H1 (cell line): ENCODE data around the gene MRPL41. TPM values are rescaled to one million over a fixed set of nuclear protein-coding genes. Genes with fewer than 3 reads are reported as not detected.

Experiments used
- CTCF ChIA-PET: fragments of 300-600 bp; sonication (Branson Sonifier 250); formaldehyde crosslinking; loops from one replicate; lab custom pipeline; 2021; ENCODE audit not compliant: partially characterized antibody; lab: Charles Lee
- POLR2A ChIA-PET: fragments of 300-600 bp; sonication (Branson Sonifier 250); formaldehyde crosslinking; loops from one replicate; lab custom pipeline; 2021; ENCODE audit warnings: inconsistent platforms; ENCODE audit not compliant: partially characterized antibody; lab: Charles Lee
- DNase-seq, 2 experiments: peaks; one replicate each; pipeline versions ENCODE4 v3.0.0 to v3.0.0-alpha.2; 2010 to 2022; ENCODE audit warnings: low spot score in 2 of 2, low read depth in 1 of 2, mixed read lengths in 1 of 2
- FAIRE-seq: peaks from 2 replicates; lab custom pipeline; 2011; peaks lifted over from hg19 to GRCh38; lab: Jason Lieb, UNC
- H2AFZ ChIP-seq: 2 replicates; pipeline ENCODE4 v1.8.1; 2012; ENCODE audit warnings: low read length, inconsistent platforms
- H2AK5ac ChIP-seq: 2 replicates; pipeline ENCODE4 v1.6.1; 2013; ENCODE audit warnings: low read depth, low read length
- H2BK120ac ChIP-seq: replicated peaks from 2 replicates; pipeline ENCODE3; 2013; ENCODE audit warnings: low read depth, low read length, inconsistent platforms
- H2BK12ac ChIP-seq: 2 replicates; pipeline ENCODE4 v1.6.1; 2013; ENCODE audit warnings: low read depth, low read length
- H2BK15ac ChIP-seq: 2 replicates; pipeline ENCODE4 v1.6.1; 2013; ENCODE audit warnings: low read length
- H2BK20ac ChIP-seq: 2 replicates; pipeline ENCODE4 v1.6.1; 2013; ENCODE audit warnings: low read length
- H2BK5ac ChIP-seq: 2 replicates; pipeline ENCODE4 v1.6.1; 2013; ENCODE audit warnings: low read depth, low read length
- H3K14ac ChIP-seq: 2 replicates; pipeline ENCODE4 v1.6.1; 2013; ENCODE audit warnings: inconsistent platforms; ENCODE audit not compliant: insufficient read length
- H3K18ac ChIP-seq: 2 replicates; pipeline ENCODE4 v1.6.1; 2013; ENCODE audit warnings: low read length; ENCODE audit errors: extremely low read depth
- H3K23ac ChIP-seq: 2 replicates; pipeline ENCODE4 v1.6.1; 2013; ENCODE audit warnings: inconsistent platforms; ENCODE audit not compliant: insufficient read length
- H3K23me2 ChIP-seq: 2 replicates; pipeline ENCODE4 v1.6.1; 2013; ENCODE audit warnings: low read depth, low read length
- H3K27ac ChIP-seq: 2 replicates; pipeline ENCODE4 v1.6.1; 2011; ENCODE audit warnings: low read depth, low read length, inconsistent platforms
- H3K27me3 ChIP-seq, 4 experiments: replicated peaks in 1 of 4; 1 replicate in 1 of 4; 2 replicates in 3 of 4; pipeline versions ENCODE4 v1.6.1 to v1.8.1; 2011 to 2013; ENCODE audit warnings: low read length in 3 of 4, mild to moderate bottlenecking in 3 of 4, inconsistent platforms in 2 of 4, mixed read lengths in 2 of 4, moderate library complexity in 1 of 4; ENCODE audit not compliant: control insufficient read depth in 3 of 4, insufficient read depth in 3 of 4; ENCODE audit errors: extremely low read depth in 1 of 4
- H3K36me3 ChIP-seq, 4 experiments: 2 replicates each; pipeline versions ENCODE4 v1.6.1 to v1.8.1; 2011 to 2013; ENCODE audit warnings: mild to moderate bottlenecking in 4 of 4, low read length in 3 of 4, moderate library complexity in 2 of 4, control low read depth in 1 of 4, inconsistent platforms in 1 of 4; ENCODE audit not compliant: insufficient read depth in 4 of 4, control insufficient read depth in 2 of 4
- H3K4ac ChIP-seq: replicated peaks from 2 replicates; pipeline ENCODE3; 2013; ENCODE audit warnings: low read length, low read depth, mixed read lengths, inconsistent platforms; ENCODE audit not compliant: insufficient read length
- H3K4me1 ChIP-seq, 4 experiments: replicated peaks in 1 of 4; 1 replicate in 1 of 4; 2 replicates in 3 of 4; pipeline versions ENCODE4 v1.6.1 to v1.8.1; 2011 to 2013; ENCODE audit warnings: low read length in 3 of 4, inconsistent platforms in 2 of 4, mixed read lengths in 1 of 4; ENCODE audit not compliant: insufficient read depth in 4 of 4, control insufficient read depth in 3 of 4
- H3K4me2 ChIP-seq, 2 experiments: 2 replicates each; pipeline versions ENCODE4 v1.6.1 to v1.8.1; 2011 to 2013; ENCODE audit warnings: low read depth in 2 of 2, low read length in 2 of 2, control low read depth in 1 of 2, inconsistent platforms in 1 of 2, mild to moderate bottlenecking in 1 of 2; ENCODE audit not compliant: insufficient read depth in 1 of 2
- H3K4me3 ChIP-seq, 4 experiments: fragments of 200-600, 300-600 bp in 1 of 4; sonication (generic), shearing (Covaris generic), sonication (Bioruptor Twin) in 1 of 4; 2 replicates each; pipeline versions ENCODE4 v1.5.1 to v1.8.1; 2011 to 2016; ENCODE audit warnings: low read length in 4 of 4, low read depth in 3 of 4, control low read depth in 2 of 4, inconsistent platforms in 2 of 4, mild to moderate bottlenecking in 2 of 4, mixed read lengths in 1 of 4, moderate library complexity in 1 of 4; ENCODE audit not compliant: insufficient read depth in 2 of 4; ENCODE audit errors: extremely low read depth in 1 of 4
- H3K56ac ChIP-seq: replicated peaks from 2 replicates; pipeline ENCODE3; 2013; ENCODE audit warnings: low read depth, mild to moderate bottlenecking, mixed read lengths, low read length, inconsistent platforms; ENCODE audit not compliant: insufficient read length
- H3K79me1 ChIP-seq: 2 replicates; pipeline ENCODE4 v1.6.1; 2013; ENCODE audit warnings: low read depth, low read length, control low read depth
- H3K79me2 ChIP-seq, 2 experiments: 2 replicates each; pipeline versions ENCODE4 v1.6.1 to v1.8.1; 2012 to 2013; ENCODE audit warnings: low read length in 2 of 2, mild to moderate bottlenecking in 2 of 2, inconsistent platforms in 1 of 2; ENCODE audit not compliant: insufficient read depth in 2 of 2, control insufficient read depth in 1 of 2
- H3K9ac ChIP-seq, 4 experiments: replicated peaks in 1 of 4; 1 replicate in 1 of 4; 2 replicates in 3 of 4; pipeline versions ENCODE4 v1.6.1 to v1.8.1; 2011 to 2013; ENCODE audit warnings: low read depth in 3 of 4, low read length in 3 of 4, control low read depth in 2 of 4, mild to moderate bottlenecking in 2 of 4, moderate library complexity in 2 of 4, inconsistent platforms in 1 of 4; ENCODE audit errors: extremely low read depth in 1 of 4
- H3K9me3 ChIP-seq, 2 experiments: 2 replicates each; pipeline versions ENCODE4 v1.6.1 to v1.8.1; 2012 to 2013; ENCODE audit warnings: mild to moderate bottlenecking in 2 of 2, moderate library complexity in 2 of 2, control low read depth in 1 of 2, inconsistent platforms in 1 of 2, low read depth in 1 of 2, low read length in 1 of 2, mixed read lengths in 1 of 2; ENCODE audit not compliant: insufficient read depth in 2 of 2
- H4K20me1 ChIP-seq, 2 experiments: replicated peaks in 1 of 2; 2 replicates each; pipeline versions ENCODE3 to v1.8.1; 2011 to 2013; ENCODE audit warnings: inconsistent platforms in 2 of 2, low read length in 2 of 2, mild to moderate bottlenecking in 1 of 2; ENCODE audit not compliant: insufficient read depth in 2 of 2, control insufficient read depth in 1 of 2
- H4K5ac ChIP-seq: 2 replicates; pipeline ENCODE4 v1.6.1; 2013; ENCODE audit warnings: low read length, low read depth, mixed read lengths, inconsistent platforms; ENCODE audit not compliant: insufficient read length
- H4K8ac ChIP-seq: 2 replicates; pipeline ENCODE4 v1.8.0; 2013; ENCODE audit warnings: mild to moderate bottlenecking, moderate library complexity, low read length, inconsistent platforms; ENCODE audit not compliant: insufficient read depth; ENCODE audit errors: extremely low read depth
- H4K91ac ChIP-seq: replicated peaks from 2 replicates; pipeline ENCODE3; 2013; ENCODE audit warnings: low read length, mixed read lengths, inconsistent platforms; ENCODE audit not compliant: insufficient read length
- ASH2L ChIP-seq: fragments of 200-600, 300-600 bp; sonication (generic); IDR thresholded peaks from one replicate; pipeline ENCODE4 v1.7.1; 2017; ENCODE audit warnings: low read length
- CBX5 ChIP-seq: fragments of 300-800, 300-1000 bp; sonication (generic); IDR thresholded peaks from 2 replicates; pipeline ENCODE4 v1.7.1; 2016; ENCODE audit warnings: antibody characterized with exemption, low read length, low read depth
- EP300 ChIP-seq, 2 experiments: IDR thresholded peaks; 1 replicate in 1 of 2; 2 replicates in 1 of 2; pipeline ENCODE4 v1.6.1; 2011 to 2012; ENCODE audit warnings: low read depth in 2 of 2, low read length in 2 of 2, mild to moderate bottlenecking in 2 of 2, borderline replicate concordance in 1 of 2, inconsistent platforms in 1 of 2, moderate library complexity in 1 of 2
- EZH2 ChIP-seq: fragments of 200-600 bp; sonication (generic); IDR thresholded peaks from 2 replicates; pipeline ENCODE4 v1.7.1; 2012; ENCODE audit warnings: low read depth, mild to moderate bottlenecking, moderate library complexity, low read length, inconsistent platforms; ENCODE audit not compliant: severe bottlenecking
- KDM1A ChIP-seq: fragments of 200-600, 300-600 bp; sonication (generic); IDR thresholded peaks from 2 replicates; pipeline ENCODE4 v1.7.1; 2016; ENCODE audit warnings: mild to moderate bottlenecking, low read length, borderline replicate concordance
- KDM5A ChIP-seq: fragments of 200-600 bp; IDR thresholded peaks from 2 replicates; pipeline ENCODE4 v1.7.1; 2012; ENCODE audit warnings: mild to moderate bottlenecking, low read length, inconsistent platforms, mixed read lengths
- NANOG ChIP-seq: IDR thresholded peaks from 2 replicates; pipeline ENCODE4 v1.6.1; 2011; ENCODE audit warnings: low read length, low read depth, mild to moderate bottlenecking, inconsistent platforms; ENCODE audit not compliant: insufficient read depth, poor library complexity, severe bottlenecking
- RBBP5 ChIP-seq: IDR thresholded peaks from 2 replicates; pipeline ENCODE4 v1.7.1; 2012; ENCODE audit warnings: low read depth, mild to moderate bottlenecking, inconsistent platforms, low read length, moderate library complexity, borderline replicate concordance
- RXRA ChIP-seq: IDR thresholded peaks from 2 replicates; pipeline ENCODE4 v1.6.1; 2011; ENCODE audit warnings: low read depth, mild to moderate bottlenecking, low read length, moderate library complexity; ENCODE audit not compliant: insufficient read depth
- SP2 ChIP-seq: IDR thresholded peaks from 2 replicates; pipeline ENCODE4 v1.6.1; 2012; ENCODE audit warnings: mild to moderate bottlenecking, low read length, inconsistent platforms
- TAF1 ChIP-seq: IDR thresholded peaks from 2 replicates; pipeline ENCODE4 v1.6.1; 2011; ENCODE audit warnings: mild to moderate bottlenecking, low read depth, low read length
- TCF12 ChIP-seq: IDR thresholded peaks from 2 replicates; pipeline ENCODE4 v1.6.1; 2011; ENCODE audit warnings: low read depth, mild to moderate bottlenecking, low read length
- polyA plus RNA-seq, 7 experiments: library from polyadenylated mRNA; depleted of rRNA in 3 of 7; stranded (reverse) in 5 of 7; unstranded in 2 of 7; fragments of >200 nt in 5 of 7; fragments of 200-250 nt in 2 of 7; gene quantifications; 1 replicate in 5 of 7; 2 replicates in 1 of 7; 4 replicates in 1 of 7; pipeline versions ENCODE4 v1.2.1 to v1.2.3, GENCODE V29; 2011 to 2013; ENCODE audit warnings: missing spikeins in 2 of 7, mixed read lengths in 2 of 7
- total RNA-seq: library from RNA; stranded (reverse); fragmentation: NEBNext Ultra II Directional; extraction: Animal tissue kit (Norgen Biotek cat#: 25700); gene quantifications from 2 replicates; pipeline ENCODE4 v1.2.1, GENCODE V29; 2021
- TF ChIP-seq, protein P1 (sequence below), 3 experiments: IDR thresholded peaks; 1 replicate in 2 of 3; 2 replicates in 1 of 3; pipeline versions ENCODE4 v1.5.1 to v1.6.1; 2011; ENCODE audit warnings: low read length in 3 of 3, mild to moderate bottlenecking in 3 of 3, inconsistent platforms in 2 of 3, low read depth in 1 of 3, moderate library complexity in 1 of 3; ENCODE audit not compliant: insufficient read depth in 1 of 3; ENCODE audit errors: control extremely low read depth in 1 of 3

MRPL41 gene
- total and polyA plus RNA-seq, 2 of the 8 experiments (the other 6 are each of a cell fraction or from before 2014, with no cell fraction given) = 47.2 to 58.1 TPM

DNA sequence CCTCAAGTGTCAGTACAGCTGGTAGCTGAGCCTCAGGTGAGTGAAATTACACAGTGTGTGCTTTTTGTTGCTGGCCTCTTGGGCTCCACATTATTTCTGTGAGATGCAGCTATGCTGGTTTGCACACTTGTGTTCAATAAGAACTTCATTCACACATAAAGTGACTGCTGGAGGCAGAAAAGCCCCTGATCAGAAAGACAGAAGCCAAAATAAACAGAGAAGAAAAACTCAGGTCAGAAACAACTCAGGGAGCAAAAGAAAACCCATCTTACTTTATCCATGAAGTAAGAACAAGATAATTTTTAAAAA lies 16.6 kb upstream of the MRPL41 start:
- H2BK15ac ChIP-seq = no peak overlapping the region
- no peaks in the 10 kb centered on the region for H3K79me2 ChIP-seq
- no peaks in the 10 kb centered on the region for H4K20me1 ChIP-seq
- H2BK120ac ChIP-seq = no peak overlapping the region
- H3K18ac ChIP-seq = no peak overlapping the region
- peak overlapping the region; percentile 96 for H2AFZ ChIP-seq
- H3K56ac ChIP-seq = no peak overlapping the region
- H3K4ac ChIP-seq = peak overlapping the region; percentile 59
- H4K91ac ChIP-seq = no peak overlapping the region
- H3K14ac ChIP-seq = no peak overlapping the region
- no peaks in the 10 kb centered on the region for H3K36me3 ChIP-seq
- POLR2A ChIA-PET = interaction anchor here (0.6 to 0.7 kb wide), 3 partner anchors 15 to 46 kb away, joined by 3 read pairs; partner anchors contain the start of genes MRPL41 and PNPLA7
- no peak overlapping the region for H3K4me3 ChIP-seq
- CTCF ChIA-PET = interaction anchor here (0.7 to 1.8 kb wide), 13 partner anchors 9 to 742 kb away, joined by 3 to 13 read pairs (median 4); partner anchors contain the start of gene MRPL41
- H2BK5ac ChIP-seq = no peak overlapping the region
- no peak overlapping the region for H3K27ac ChIP-seq
- H3K79me1 ChIP-seq = no peaks in the 10 kb centered on the region
- H3K27me3 ChIP-seq = no peaks in the 10 kb centered on the region
- DNase-seq (no peak), FAIRE-seq (no peak)
- no peak overlapping the region for H2AK5ac ChIP-seq
- no peak overlapping the region for H4K8ac ChIP-seq
- H3K9me3 ChIP-seq = peaks cover 0 to 2% of the 10 kb centered on the region in 2 experiments; a peak in 1 of 4 replicates
- no peak overlapping the region for H2BK20ac ChIP-seq
- no peak overlapping the region for H4K5ac ChIP-seq
- no peak overlapping the region for H3K4me2 ChIP-seq
- H2BK12ac ChIP-seq = no peak overlapping the region
- no peak overlapping the region for H3K9ac ChIP-seq
- H3K4me1 ChIP-seq = no peaks in the 10 kb centered on the region; a peak in 2 of 7 replicates
- H3K23ac ChIP-seq = no peak overlapping the region
- H3K23me2 ChIP-seq = no peaks in the 10 kb centered on the region
- TF ChIP-seq KDM5A (no peak), TCF12 (no peak), NANOG (no peak), KDM1A (no peak), EP300 (IDR thresholded peaks at IDR 0.05; ENCODE audit: borderline replicate concordance in 1 of 2, low read depth in 2 of 2, low read length in 2 of 2) (no peak), RBBP5 (no peak), ASH2L (no peak), CBX5 (no peak), RXRA (no peak), SP2 (no peak), TAF1 (no peak), EZH2 (no peak)
- TF ChIP-seq, protein P1, sequence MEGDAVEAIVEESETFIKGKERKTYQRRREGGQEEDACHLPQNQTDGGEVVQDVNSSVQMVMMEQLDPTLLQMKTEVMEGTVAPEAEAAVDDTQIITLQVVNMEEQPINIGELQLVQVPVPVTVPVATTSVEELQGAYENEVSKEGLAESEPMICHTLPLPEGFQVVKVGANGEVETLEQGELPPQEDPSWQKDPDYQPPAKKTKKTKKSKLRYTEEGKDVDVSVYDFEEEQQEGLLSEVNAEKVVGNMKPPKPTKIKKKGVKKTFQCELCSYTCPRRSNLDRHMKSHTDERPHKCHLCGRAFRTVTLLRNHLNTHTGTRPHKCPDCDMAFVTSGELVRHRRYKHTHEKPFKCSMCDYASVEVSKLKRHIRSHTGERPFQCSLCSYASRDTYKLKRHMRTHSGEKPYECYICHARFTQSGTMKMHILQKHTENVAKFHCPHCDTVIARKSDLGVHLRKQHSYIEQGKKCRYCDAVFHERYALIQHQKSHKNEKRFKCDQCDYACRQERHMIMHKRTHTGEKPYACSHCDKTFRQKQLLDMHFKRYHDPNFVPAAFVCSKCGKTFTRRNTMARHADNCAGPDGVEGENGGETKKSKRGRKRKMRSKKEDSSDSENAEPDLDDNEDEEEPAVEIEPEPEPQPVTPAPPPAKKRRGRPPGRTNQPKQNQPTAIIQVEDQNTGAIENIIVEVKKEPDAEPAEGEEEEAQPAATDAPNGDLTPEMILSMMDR (IDR thresholded peaks at IDR 0.05; ENCODE audit: control extremely low read depth in 1 of 3, insufficient read depth in 1 of 3, low read depth in 1 of 3, low read length in 3 of 3) = no peak
